K562 (cell line): ENCODE results near the gene EDN2. TPM values are rescaled to one million over a fixed set of nuclear protein-coding genes. Genes with fewer than 3 reads are reported as not detected.
A peak's percentile ranks its signal among the peaks of the same experiment; 100 is the strongest.

Experiments
- ATAC-seq: fragments of 200-7000 bp; cut with Tn5 transposase; 3 replicates; pipeline ENCODE4 v1.9.1; 2020; ENCODE audit warnings: moderate library complexity
- BruUV-seq: library from RNA; stranded (reverse); fragments of 400-500 nt; replicated peaks from 2 replicates; lab custom pipeline; 2021; lab: Mats Ljungman, UMichigan
- CTCF ChIA-PET: fragments of 300-600 bp; formaldehyde crosslinking; extraction: SDS; loops from one replicate; lab custom pipeline; 2021; ENCODE audit warnings: low intra/inter-chr PET ratio; lab: Yijun Ruan, JAX
- POLR2A ChIA-PET: fragments of 300-600, 350-650 bp; sonication (Branson Sonifier 250); formaldehyde crosslinking; extraction: SDS; loops from one replicate; lab custom pipeline; 2021; ENCODE audit warnings: antibody characterized with exemption, inconsistent platforms; lab: Yijun Ruan, JAX
- DNase-seq, 4 experiments: peaks; one replicate each; pipeline versions ENCODE4 v3.0.0 to v3.0.0-alpha.2; 2011 to 2018; ENCODE audit warnings: low spot score in 3 of 4, mixed read lengths in 3 of 4; ENCODE audit errors: extremely low read depth in 1 of 4
- FAIRE-seq: peaks from 2 replicates; lab custom pipeline; 2011; peaks lifted over from hg19 to GRCh38; lab: Jason Lieb, UNC
- H2AFZ ChIP-seq: 2 replicates; pipeline ENCODE4 v1.6.0; 2011; ENCODE audit warnings: low read depth, low read length, control low read depth, inconsistent platforms
- H3K27ac ChIP-seq: fragments of 200-600 bp; 3 replicates; pipeline ENCODE4 v1.8.0; 2011; ENCODE audit warnings: low read depth, mild to moderate bottlenecking, control low read depth, inconsistent platforms, low read length, moderate library complexity, mixed read lengths; ENCODE audit errors: extremely low read depth
- H3K27me3 ChIP-seq, 2 experiments: fragments of 300-600 bp in 1 of 2; 2 replicates in 1 of 2; 3 replicates in 1 of 2; pipeline versions ENCODE4 v1.6.0 to v1.8.0; 2011; ENCODE audit warnings: inconsistent platforms in 2 of 2, low read length in 2 of 2, mild to moderate bottlenecking in 1 of 2, mixed read lengths in 1 of 2, moderate library complexity in 1 of 2; ENCODE audit not compliant: control insufficient read depth in 2 of 2, insufficient read depth in 2 of 2
- H3K36me3 ChIP-seq: fragments of 300-600 bp; 3 replicates; pipeline ENCODE4 v1.8.0; 2011; ENCODE audit warnings: mild to moderate bottlenecking, low read length, inconsistent platforms; ENCODE audit not compliant: control insufficient read depth, insufficient read depth
- H3K4me1 ChIP-seq, 2 experiments: fragments of 200-600 bp in 1 of 2; replicated peaks in 1 of 2; 2 replicates in 1 of 2; 3 replicates in 1 of 2; pipeline versions ENCODE4 v1.5.1 to v1.8.0; 2011; ENCODE audit warnings: inconsistent platforms in 2 of 2, low read length in 2 of 2, mild to moderate bottlenecking in 1 of 2, mixed read lengths in 1 of 2, moderate library complexity in 1 of 2; ENCODE audit not compliant: control insufficient read depth in 2 of 2, insufficient read depth in 2 of 2
- H3K4me2 ChIP-seq: 2 replicates; pipeline ENCODE4 v1.6.1; 2011; ENCODE audit warnings: low read length, control low read depth, inconsistent platforms, mixed read lengths; ENCODE audit not compliant: insufficient read depth
- H3K4me3 ChIP-seq: fragments of 200-600 bp; sonication (generic), shearing (Covaris generic); 2 replicates; pipeline ENCODE4 v1.5.1; 2016; ENCODE audit warnings: control low read depth, inconsistent platforms
- H3K79me2 ChIP-seq: fragments of 200-600 bp; 3 replicates; pipeline ENCODE4 v1.8.0; 2011; ENCODE audit warnings: low read length, inconsistent platforms; ENCODE audit not compliant: control insufficient read depth, insufficient read depth
- H3K9ac ChIP-seq, 2 experiments: 2 replicates each; pipeline versions ENCODE4 v1.6.0 to v1.6.1; 2011; ENCODE audit warnings: low read depth in 2 of 2, low read length in 2 of 2, control low read depth in 1 of 2, inconsistent platforms in 1 of 2, mild to moderate bottlenecking in 1 of 2, mixed read lengths in 1 of 2; ENCODE audit not compliant: insufficient read depth in 1 of 2
- H3K9me1 ChIP-seq: one replicate; pipeline ENCODE4 v1.6.0; 2011; ENCODE audit warnings: inconsistent platforms, mild to moderate bottlenecking, low read length, moderate library complexity; ENCODE audit not compliant: control insufficient read depth, insufficient read depth
- H3K9me3 ChIP-seq: replicated peaks from 2 replicates; pipeline ENCODE4 v1.5.1; 2011; ENCODE audit warnings: low read depth, low read length, inconsistent platforms; ENCODE audit not compliant: control insufficient read depth, insufficient read depth
- H4K20me1 ChIP-seq: replicated peaks from 2 replicates; pipeline ENCODE4 v1.6.1; 2011; ENCODE audit warnings: low read length, inconsistent platforms, mixed read lengths; ENCODE audit not compliant: control insufficient read depth, insufficient read depth
- BDP1 ChIP-seq: IDR thresholded peaks from 3 replicates; pipeline ENCODE4 v1.6.1; 2011; ENCODE audit not compliant: insufficient read length, insufficient read depth
- GTF2E2 ChIP-seq: fragments of 200-800 bp; sonication (Bioruptor generic); IDR thresholded peaks from 2 replicates; pipeline ENCODE4 v1.6.1; 2016; ENCODE audit warnings: missing genetic modification characterization, missing compliant biosample characterization
- HDAC2 ChIP-seq: fragments of 450-650 bp; IDR thresholded peaks from 2 replicates; pipeline ENCODE4 v1.6.1; 2016; ENCODE audit warnings: mild to moderate bottlenecking
- ZNF121 ChIP-seq: sonication (generic); formaldehyde crosslinking; conservative IDR thresholded peaks from 2 replicates; pipeline ENCODE4 v1.8.0; 2022; ENCODE audit warnings: missing genetic modification reagents
- ZNF431 ChIP-seq: sonication (generic); formaldehyde crosslinking; IDR thresholded peaks from 2 replicates; pipeline ENCODE4 v1.8.0; 2022; ENCODE audit warnings: mild to moderate bottlenecking, missing genetic modification reagents
- ZNF449 ChIP-seq: fragments of 250-450 bp; sonication (Bioruptor Pico); IDR thresholded peaks from 2 replicates; pipeline ENCODE4 v1.8.0; 2022; ENCODE audit warnings: moderate library complexity, mild to moderate bottlenecking, inconsistent platforms
- ZNF655 ChIP-seq: fragments of 250-450 bp; sonication (Bioruptor Pico); IDR thresholded peaks from 2 replicates; pipeline ENCODE4 v1.5.0; 2021
- ZNF780A ChIP-seq: fragments of 250-450 bp; sonication (Bioruptor Pico); IDR thresholded peaks from 2 replicates; pipeline ENCODE4 v1.5.0; 2021; ENCODE audit warnings: mild to moderate bottlenecking
- WGBS: fragments of 100-300 bp; shearing (Covaris generic); methylation state at CpG from one replicate; pipeline ENCODE4 v1.1.6; 2016; ENCODE audit warnings: low coverage, mixed read lengths; ENCODE audit not compliant: insufficient coverage; ENCODE audit errors: missing lambda C conversion rate; 5-methylcytosine and 5-hydroxymethylcytosine counted together
- in situ Hi-C: fragments of 300-500 bp; cut with MboI; formaldehyde crosslinking; loops from 4 replicates; pipeline ENCODE4 v1.15.0; 2018; ENCODE audit warnings: inconsistent platforms, mixed read lengths
- intact Hi-C: fragments of 100-400 bp; cut with micrococcal nuclease; formaldehyde crosslinking; loops from 2 replicates; pipeline ENCODE4 v1.14.2; 2022
- polyA plus RNA-seq, 8 experiments: library from polyadenylated mRNA; depleted of rRNA in 4 of 8; stranded (reverse) in 5 of 8; unstranded in 3 of 8; fragments of >200 nt; fragmentation: Nextera tagmentation in 2 of 8; fragmentation: Illumina TruSeq in 1 of 8; extraction: Ambion mirVana in 2 of 8; extraction: Trizol in 1 of 8; gene quantifications; 2 replicates each; pipeline versions ENCODE4 v1.2.1 to v1.2.3, GENCODE V29; 2011 to 2014; ENCODE audit warnings: inconsistent platforms in 1 of 8, missing spikeins in 1 of 8
- total RNA-seq, 7 experiments: library from RNA; depleted of rRNA in 6 of 7; stranded (reverse); fragments of >200 nt in 6 of 7; fragmentation: Illumina TruSeq in 2 of 7; extraction: Trizol in 2 of 7; gene quantifications; 2 replicates each; pipeline versions ENCODE4 v1.2.1 to v1.2.3, GENCODE V29; 2011 to 2021; ENCODE audit warnings: low replicate concordance in 1 of 7
- TF ChIP-seq, protein P1 (sequence below): fragments of 250-450 bp; sonication (Bioruptor Pico); IDR thresholded peaks from 2 replicates; pipeline ENCODE4 v1.8.0; 2021; ENCODE audit warnings: borderline replicate concordance, mild to moderate bottlenecking, moderate library complexity; ENCODE audit not compliant: poor library complexity, severe bottlenecking
- TF ChIP-seq, protein P2 (sequence below): sonication (generic); formaldehyde crosslinking; IDR thresholded peaks from 2 replicates; pipeline ENCODE4 v1.8.0; 2022; ENCODE audit warnings: mild to moderate bottlenecking, missing genetic modification reagents

Gene EDN2
- total and polyA plus RNA-seq, 9 of the 15 experiments (the other 6 are each of a cell fraction or from before 2014, with no cell fraction given): not detected

DNA sequence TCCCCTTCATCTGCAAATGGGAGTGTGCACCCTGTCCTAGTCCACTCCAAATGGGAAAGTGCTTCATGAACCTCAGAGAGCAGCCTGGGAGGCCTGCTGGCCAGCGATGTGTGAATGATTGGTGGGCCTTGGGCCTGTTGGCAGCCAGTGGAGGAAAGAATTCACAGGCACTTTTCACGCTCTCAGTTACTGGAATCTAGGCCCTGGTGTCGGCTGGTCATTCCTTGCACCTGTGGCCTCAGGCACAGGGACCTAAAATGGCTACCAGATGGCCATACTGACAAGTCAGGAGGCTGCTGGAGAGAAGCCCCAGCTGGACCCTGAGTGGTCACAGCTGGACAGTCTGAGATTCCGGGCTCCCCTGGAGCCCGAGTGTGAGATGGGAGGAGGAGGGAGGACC is 18.4 kb upstream of the EDN2 start:
- intact Hi-C loops: no loop called here
- Histone ChIP-seq H3K4me2 (no peak overlapping the region), H4K20me1 (no peaks in the 10 kb centered on the region; the same call in 1 of the 2 replicates), H3K4me1 (peaks cover 5 to 9% of the 10 kb centered on the region in 2 experiments; a peak in 4 of 5 replicates), H3K36me3 (no peaks in the 10 kb centered on the region), H2AFZ (no peak overlapping the region), H3K27me3 (peaks cover 23 to 49% of the 10 kb centered on the region in 2 experiments)
- FAIRE-seq: no peak
- ChIA-PET POLR2A (no interaction called here), CTCF (interaction anchor here (0.6 kb wide), 1 partner anchor 250 kb away, joined by 3 read pairs; no protein-coding TSS in a partner anchor)
- TF ChIP-seq ZNF121 (CRISPR knock-in tag): no peak
- TF ChIP-seq, all 486 proteins: peak for 0
- Histone ChIP-seq H3K9me3 (no peaks in the 10 kb centered on the region), H3K4me3 (no peak overlapping the region), H3K9me1 (no peaks in the 10 kb centered on the region), H3K9ac (peak overlapping the region in 1 of 2 experiments; percentile 56; a peak in 1 of 4 replicates), H3K27ac (no peak overlapping the region), H3K79me2 (no peaks in the 10 kb centered on the region)
- ATAC-seq (no peak), DNase-seq (no peak)
- no TSS peak for BruUV-seq
- WGBS: 28% methylated on average over 5 of the region's 5 CpGs
- in situ Hi-C loops: no loop called here

GRCh38 chr1:41501581-41501980 is 17.1 kb upstream of the EDN2 start:
- Histone ChIP-seq H2AFZ (no peak overlapping the region), H3K4me3 (no peak overlapping the region), H3K36me3 (no peaks in the 10 kb centered on the region), H3K79me2 (no peaks in the 10 kb centered on the region), H4K20me1 (no peaks in the 10 kb centered on the region; the same call in 1 of the 2 replicates), H3K4me2 (no peak overlapping the region), H3K9me1 (no peaks in the 10 kb centered on the region), H3K9me3 (no peaks in the 10 kb centered on the region), H3K27ac (no peak overlapping the region), H3K9ac (no peak overlapping the region), H3K4me1 (peaks cover 10 to 16% of the 10 kb centered on the region in 2 experiments; a peak in 4 of 5 replicates), H3K27me3 (peaks cover 11 to 38% of the 10 kb centered on the region in 2 experiments; a peak in 4 of 5 replicates)
- intact Hi-C loops: no loop called here
- ChIA-PET POLR2A (interaction anchor here (0.6 to 0.8 kb wide), 3 partner anchors 11 to 1030 kb away, joined by 3 read pairs; no protein-coding TSS in a partner anchor), CTCF (no interaction called here)
- no peak for FAIRE-seq
- WGBS: 16% methylated on average over 11 of the region's 20 CpGs
- BruUV-seq: no TSS peak
- DNase-seq: no peak
- no peak for ATAC-seq
- in situ Hi-C loops: no loop called here
- TF ChIP-seq, protein P1, sequence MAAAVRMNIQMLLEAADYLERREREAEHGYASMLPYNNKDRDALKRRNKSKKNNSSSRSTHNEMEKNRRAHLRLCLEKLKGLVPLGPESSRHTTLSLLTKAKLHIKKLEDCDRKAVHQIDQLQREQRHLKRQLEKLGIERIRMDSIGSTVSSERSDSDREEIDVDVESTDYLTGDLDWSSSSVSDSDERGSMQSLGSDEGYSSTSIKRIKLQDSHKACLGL (CRISPR knock-in tag): no peak
- no peak for TF ChIP-seq HDAC2
- no peak for TF ChIP-seq ZNF431 (CRISPR knock-in tag)
- TF ChIP-seq GTF2E2: no peak
- no peak for TF ChIP-seq ZNF449 (CRISPR knock-in tag)
- TF ChIP-seq BDP1: no peak
- TF ChIP-seq, protein P2, sequence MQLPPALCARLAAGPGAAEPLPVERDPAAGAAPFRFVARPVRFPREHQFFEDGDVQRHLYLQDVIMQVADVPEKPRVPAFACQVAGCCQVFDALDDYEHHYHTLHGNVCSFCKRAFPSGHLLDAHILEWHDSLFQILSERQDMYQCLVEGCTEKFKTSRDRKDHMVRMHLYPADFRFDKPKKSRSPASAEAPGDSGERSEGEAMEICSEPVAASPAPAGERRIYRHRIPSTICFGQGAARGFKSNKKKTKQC: no peak
- TF ChIP-seq ZNF655 (CRISPR knock-in tag): no peak
- no peak for TF ChIP-seq ZNF780A (CRISPR knock-in tag)
